SU-DHL-6 (cell line): ENCODE measurements around the gene LRWD1.

Experiments used
- H2AFZ ChIP-seq: fragments of 200-600 bp; sonication (generic); 2 replicates; pipeline ENCODE4 v1.6.1; 2014; ENCODE audit warnings: low read depth, mild to moderate bottlenecking, moderate library complexity, mixed read lengths, antibody characterized with exemption, low read length; ENCODE audit not compliant: severe bottlenecking
- H3F3A ChIP-seq: fragments of 200-600 bp; shearing (Covaris generic); 2 replicates; pipeline ENCODE4 v1.6.0; 2016; ENCODE audit warnings: antibody characterized with exemption, mild to moderate bottlenecking; ENCODE audit not compliant: insufficient read depth
- H3K27ac ChIP-seq: fragments of 200-600 bp; sonication (generic); 2 replicates; pipeline ENCODE4 v1.5.1; 2016; ENCODE audit warnings: low read depth, mild to moderate bottlenecking, low read length, moderate library complexity, mixed read lengths
- H3K27me3 ChIP-seq: fragments of 200-600 bp; sonication (generic), shearing (Covaris generic); 2 replicates; pipeline ENCODE4 v1.6.0; 2014; ENCODE audit warnings: mild to moderate bottlenecking, low read length
- H3K36me3 ChIP-seq: fragments of 200-600 bp; sonication (generic); 2 replicates; pipeline ENCODE4 v1.6.1; 2014; ENCODE audit warnings: mild to moderate bottlenecking, low read length, mixed read lengths
- H3K4me2 ChIP-seq: fragments of 300-600, 200-600 bp; shearing (Covaris generic), sonication (generic); 2 replicates; pipeline ENCODE4 v1.6.0; 2014; ENCODE audit warnings: low read length, low read depth, mild to moderate bottlenecking; ENCODE audit not compliant: poor library complexity, severe bottlenecking
- H3K4me3 ChIP-seq: fragments of 200-600 bp; sonication (generic); 2 replicates; pipeline ENCODE4 v1.5.1; 2014; ENCODE audit warnings: antibody characterized with exemption, low read length, mild to moderate bottlenecking, mixed read lengths; ENCODE audit not compliant: insufficient read depth, poor library complexity, severe bottlenecking
- H3K79me2 ChIP-seq: fragments of 200-600 bp; sonication (generic); 2 replicates; pipeline ENCODE4 v1.6.1; 2014; ENCODE audit warnings: mild to moderate bottlenecking, low read length, moderate library complexity; ENCODE audit not compliant: insufficient read depth
- H3K9ac ChIP-seq: fragments of 200-600 bp; sonication (generic); 2 replicates; pipeline ENCODE4 v1.7.0; 2014; ENCODE audit warnings: mild to moderate bottlenecking, low read length
- H3K9me2 ChIP-seq: fragments of 200-600 bp; sonication (generic); replicated peaks from 2 replicates; pipeline ENCODE4 v1.6.1; 2014; ENCODE audit warnings: low read length; ENCODE audit not compliant: insufficient read depth
- H3K9me3 ChIP-seq: fragments of 200-600 bp; sonication (generic); 2 replicates; pipeline ENCODE4 v1.6.1; 2014; ENCODE audit warnings: low read length, mixed read lengths; ENCODE audit not compliant: insufficient read depth
- H4K20me1 ChIP-seq: fragments of 200-600 bp; sonication (generic); 2 replicates; pipeline ENCODE4 v1.6.1; 2014; ENCODE audit warnings: low read depth, mild to moderate bottlenecking, antibody characterized with exemption, low read length, moderate library complexity, mixed read lengths
- CTCF ChIP-seq: fragments of 200-600 bp; sonication (generic); IDR thresholded peaks from one replicate; pipeline ENCODE4 v1.5.1; 2017; ENCODE audit warnings: antibody characterized with exemption, mild to moderate bottlenecking, low read length, moderate library complexity; ENCODE audit not compliant: insufficient read depth, poor library complexity, severe bottlenecking
- EZH2phosphoT487 ChIP-seq: fragments of 200-600 bp; sonication (generic), shearing (Covaris generic); conservative IDR thresholded peaks from 2 replicates; pipeline ENCODE4 v1.6.1; 2018; ENCODE audit warnings: mild to moderate bottlenecking, antibody characterized with exemption, low read length, moderate library complexity, mixed read lengths

LRWD1 gene

GRCh38 chr7:102424129-102424551 is 40.6 kb upstream of the LRWD1 start:
- Histone ChIP-seq H2AFZ (no peak overlapping the region), H3K27ac (peak overlapping the region; percentile 97)

GRCh38 chr7:102424787-102425218 is 40.0 kb upstream of the LRWD1 start:
- no peaks in the 10 kb centered on the region for H3K79me2 ChIP-seq
- TF ChIP-seq EZH2phosphoT487: no peak
- no peak for TF ChIP-seq CTCF
- H3K4me2 ChIP-seq: peak overlapping the region; percentile 70
- no peaks in the 10 kb centered on the region for H3K27me3 ChIP-seq
- H3K27ac ChIP-seq: peak overlapping the region; percentile 97
- H3K9me2 ChIP-seq: no peaks in the 10 kb centered on the region
- no peaks in the 10 kb centered on the region for H3K9me3 ChIP-seq
- peak overlapping the region; percentile 27 for H3K4me3 ChIP-seq
- no peak overlapping the region for H2AFZ ChIP-seq
- peak overlapping the region; percentile 64 for H3K9ac ChIP-seq
- peaks cover 4% of the 10 kb centered on the region; the same call in 1 of the 2 replicates for H3K36me3 ChIP-seq
- H3F3A ChIP-seq: peaks cover 70% of the 10 kb centered on the region
- no peaks in the 10 kb centered on the region for H4K20me1 ChIP-seq

More at GRCh38 chr7:102424129-102424551, 40.6 kb upstream of the LRWD1 start:
- Histone ChIP-seq H3K9ac (peak overlapping the region; percentile 64), H3K9me3 (no peaks in the 10 kb centered on the region), H3K79me2 (no peaks in the 10 kb centered on the region), H3K9me2 (no peaks in the 10 kb centered on the region), H3K27me3 (no peaks in the 10 kb centered on the region), H3K4me2 (peak overlapping the region; percentile 70), H3K36me3 (peaks cover 4% of the 10 kb centered on the region; the same call in 1 of the 2 replicates), H3F3A (peaks cover 74% of the 10 kb centered on the region), H4K20me1 (no peaks in the 10 kb centered on the region), H3K4me3 (no peak overlapping the region)
- no peak for TF ChIP-seq CTCF
- no peak for TF ChIP-seq EZH2phosphoT487

GRCh38 chr7:102425639-102426267 is 39.0 kb upstream of the LRWD1 start:
- H3K4me3 ChIP-seq: peak overlapping the region; percentile 30
- H3K27ac ChIP-seq: peak overlapping the region; percentile 97
- no peak overlapping the region for H2AFZ ChIP-seq
- H3K9me2 ChIP-seq: no peaks in the 10 kb centered on the region
- no peaks in the 10 kb centered on the region for H4K20me1 ChIP-seq
- H3K9me3 ChIP-seq: no peaks in the 10 kb centered on the region
- peak overlapping the region; percentile 64 for H3K9ac ChIP-seq
- H3K79me2 ChIP-seq: no peaks in the 10 kb centered on the region
- no peak for TF ChIP-seq EZH2phosphoT487
- TF ChIP-seq CTCF: no peak
- peaks cover 66% of the 10 kb centered on the region for H3F3A ChIP-seq
- H3K36me3 ChIP-seq: 0 out of 2 replicates have a peak, but pooled peaks cover 1% of the 10 kb centered on the region
- H3K27me3 ChIP-seq: no peaks in the 10 kb centered on the region
- peak overlapping the region; percentile 70 for H3K4me2 ChIP-seq
